ENCODE measurements around the gene PLCB2.

DNA sequence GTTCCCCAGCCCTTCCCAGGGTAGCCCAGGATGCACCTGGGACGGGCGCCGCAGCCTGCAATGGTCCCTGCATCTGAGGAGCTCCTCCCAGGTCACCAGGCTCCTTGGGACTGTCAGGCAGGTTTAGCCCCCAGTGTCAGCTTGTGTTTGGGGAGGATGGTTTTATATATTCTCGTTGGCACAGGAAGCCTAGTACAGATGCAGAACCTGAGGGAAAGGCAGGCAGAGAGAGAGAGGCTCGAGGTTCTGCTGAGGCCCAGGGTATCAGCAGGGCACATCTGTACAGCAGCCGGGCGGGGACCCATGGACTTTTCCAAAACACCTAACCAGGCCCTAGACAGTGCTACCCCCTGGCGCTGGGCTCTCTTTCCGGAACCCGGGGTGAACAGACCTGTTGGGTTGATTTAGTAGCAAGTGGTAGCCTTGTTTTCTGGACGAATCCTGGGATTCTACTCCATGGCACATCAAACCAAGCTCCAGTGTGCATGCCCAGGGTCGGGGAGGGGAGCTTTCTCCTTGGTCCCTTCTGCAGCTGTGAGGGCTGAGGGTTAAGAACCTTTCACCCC is 60.2 kb downstream of the PLCB2 start:
- no peak for TF ChIP-seq FOXM1 (IDR thresholded peaks at IDR 0.05; ENCODE audit: borderline replicate concordance, low read depth)
- TF ChIP-seq TAF1 (IDR thresholded peaks at IDR 0.05; ENCODE audit: low read depth), result no peak
- TF ChIP-seq RAD21 (IDR thresholded peaks at IDR 0.05; ENCODE audit: low read depth), result no peak
- TF ChIP-seq YY1 (IDR thresholded peaks at IDR 0.05; ENCODE audit: low read depth), result no peak
- TF ChIP-seq CEBPB (IDR thresholded peaks at IDR 0.05), result no peak
